Natural killer cell (primary cell): ENCODE data around the gene PTP4A2. TPM values are rescaled to one million over a fixed set of nuclear protein-coding genes. Genes with fewer than 3 reads are reported as not detected.
A peak's percentile ranks its signal among the peaks of the same experiment; 100 is the strongest.

ENCODE experiments used
- ATAC-seq, 3 donors: fragments of 150-1000 bp in 2 of 3; fragments of 200-7000 bp in 1 of 3; cut with Tn5 transposase; 1 replicate in 1 of 3; 2 replicates in 2 of 3; pipeline ENCODE4 v1.10.0; 2021; ENCODE audit warnings: mild to moderate bottlenecking in 2 of 3, moderate library complexity in 2 of 3
- DNase-seq, 2 donors: peaks; one replicate each; pipeline versions ENCODE4 v3.0.0 to v3.0.0-alpha.2; 2013 to 2021; ENCODE audit warnings: mixed read lengths in 1 of 2
- H3K27ac ChIP-seq: one replicate; pipeline ENCODE4 v1.5.1; 2013; ENCODE audit warnings: mild to moderate bottlenecking, low read length
- H3K27me3 ChIP-seq: one replicate; pipeline ENCODE4 v1.6.1; 2013; ENCODE audit warnings: low read length; ENCODE audit not compliant: control insufficient read depth, insufficient read depth
- H3K36me3 ChIP-seq: one replicate; pipeline ENCODE4 v1.6.1; 2013; ENCODE audit warnings: low read length; ENCODE audit not compliant: control insufficient read depth, insufficient read depth
- H3K4me1 ChIP-seq: one replicate; pipeline ENCODE4 v1.6.1; 2013; ENCODE audit warnings: low read length; ENCODE audit not compliant: control insufficient read depth, insufficient read depth
- H3K4me3 ChIP-seq: one replicate; pipeline ENCODE4 v1.5.1; 2013; ENCODE audit warnings: low read length
- H3K9me3 ChIP-seq: one replicate; pipeline ENCODE4 v1.6.1; 2013; ENCODE audit warnings: low read length; ENCODE audit not compliant: control insufficient read depth, insufficient read depth
- H3K27ac Mint-ChIP-seq, 2 donors: one replicate each; pipeline ENCODE4 v1.8.0; 2022; ENCODE audit warnings: mild to moderate bottlenecking in 2 of 2, mixed read lengths in 2 of 2, moderate library complexity in 1 of 2
- H3K27me3 Mint-ChIP-seq, 2 donors: one replicate each; pipeline ENCODE4 v1.8.0; 2022; ENCODE audit warnings: low read depth in 2 of 2, mixed read lengths in 2 of 2
- H3K36me3 Mint-ChIP-seq: one replicate; pipeline ENCODE4 v1.8.0; 2022; ENCODE audit warnings: mixed read lengths
- H3K4me1 Mint-ChIP-seq, 2 donors: one replicate each; pipeline ENCODE4 v1.8.0; 2022; ENCODE audit warnings: mixed read lengths in 2 of 2
- H3K4me3 Mint-ChIP-seq: one replicate; pipeline ENCODE4 v1.8.0; 2022; ENCODE audit warnings: mild to moderate bottlenecking, moderate library complexity, mixed read lengths
- H3K9me3 Mint-ChIP-seq, 2 donors: one replicate each; pipeline ENCODE4 v1.8.0; 2022; ENCODE audit warnings: mixed read lengths in 2 of 2
- WGBS: methylation state at CpG from one replicate; pipeline ENCODE4 v1.1.7; 2013; ENCODE audit warnings: missing lambda C conversion rate; ENCODE audit not compliant: insufficient coverage; 5-methylcytosine and 5-hydroxymethylcytosine counted together
- intact Hi-C: fragments of 100-400 bp; cut with micrococcal nuclease; formaldehyde crosslinking; loops from one replicate; pipeline ENCODE4 v1.14.2; 2022
- total RNA-seq, 4 donors: library from RNA; stranded (reverse); fragments of 120-200 nt in 1 of 4; gene quantifications; one replicate each; pipeline versions ENCODE4 v1.2.3 to v1.2.4, GENCODE V29; 2013 to 2022
- TF ChIP-seq, protein P1 (sequence below): fragments of 200-600 bp; IDR thresholded peaks from one replicate; pipeline ENCODE4 v1.8.0; 2022; ENCODE audit warnings: antibody characterized with exemption

The PTP4A2 gene
- total RNA-seq, 3 donors from 2014 or later (not counting 1 experiment from before 2014, with no cell fraction given) = 435 to 527 (median 443) TPM

DNA sequence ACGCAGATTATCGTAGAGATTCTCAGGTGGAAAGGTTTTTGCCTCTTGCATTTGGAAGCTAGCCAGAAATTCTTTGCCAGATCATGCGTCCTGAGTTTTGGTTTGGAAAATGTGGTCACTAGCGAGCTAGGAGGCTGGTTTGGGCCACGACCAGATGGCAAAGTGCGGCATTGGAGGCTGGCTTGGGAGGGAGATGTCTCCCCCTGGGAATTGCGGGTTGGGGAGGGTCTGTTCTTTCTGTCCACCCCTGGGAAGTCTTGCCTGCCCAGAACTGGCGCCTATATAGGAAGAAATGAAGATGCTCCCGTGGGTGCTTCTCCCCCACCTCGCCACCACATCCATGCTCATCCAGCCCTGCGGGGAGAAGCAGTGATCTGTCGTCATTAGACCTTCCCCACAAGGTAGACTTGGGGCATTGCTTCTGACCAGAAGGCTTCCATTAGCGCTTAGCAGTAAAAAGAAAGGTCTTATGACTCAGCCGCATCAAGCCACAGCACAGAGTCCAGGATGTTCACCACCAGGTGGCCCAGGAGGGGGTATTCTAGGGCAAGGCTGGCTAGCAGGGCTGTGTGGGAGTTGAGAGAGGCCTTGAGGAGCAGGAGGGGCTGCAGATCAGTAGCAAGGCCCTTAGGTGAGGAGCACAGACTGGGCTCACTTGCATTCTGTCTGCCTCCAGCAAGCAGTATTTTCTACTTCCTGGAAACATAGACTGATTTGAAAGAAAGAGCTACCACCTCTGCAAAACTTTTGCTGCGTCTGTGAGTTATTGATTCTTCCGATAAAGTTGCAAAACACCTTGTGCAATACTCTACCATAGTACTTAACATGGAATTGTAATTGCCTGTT lies 1.5 kb upstream of the PTP4A2 start:
- Mint-ChIP-seq H3K4me1 (peaks cover 67 to 76% of the 10 kb centered on the region in 2 donors), H3K9me3 (no peaks in the 10 kb centered on the region), H3K27me3 (no peaks in the 10 kb centered on the region), H3K36me3 (no peaks in the 10 kb centered on the region), H3K4me3 (peak overlapping the region; percentile 89), H3K27ac (peak overlapping the region; percentile 90 to 99)
- Histone ChIP-seq H3K4me3 (no peak overlapping the region), H3K9me3 (no peaks in the 10 kb centered on the region), H3K27ac (peak overlapping the region; percentile 64), H3K27me3 (no peaks in the 10 kb centered on the region), H3K4me1 (peaks cover 74% of the 10 kb centered on the region), H3K36me3 (no peaks in the 10 kb centered on the region)
- 45% methylated on average over 16 of the region's 16 CpGs for WGBS
- TF ChIP-seq, protein P1, sequence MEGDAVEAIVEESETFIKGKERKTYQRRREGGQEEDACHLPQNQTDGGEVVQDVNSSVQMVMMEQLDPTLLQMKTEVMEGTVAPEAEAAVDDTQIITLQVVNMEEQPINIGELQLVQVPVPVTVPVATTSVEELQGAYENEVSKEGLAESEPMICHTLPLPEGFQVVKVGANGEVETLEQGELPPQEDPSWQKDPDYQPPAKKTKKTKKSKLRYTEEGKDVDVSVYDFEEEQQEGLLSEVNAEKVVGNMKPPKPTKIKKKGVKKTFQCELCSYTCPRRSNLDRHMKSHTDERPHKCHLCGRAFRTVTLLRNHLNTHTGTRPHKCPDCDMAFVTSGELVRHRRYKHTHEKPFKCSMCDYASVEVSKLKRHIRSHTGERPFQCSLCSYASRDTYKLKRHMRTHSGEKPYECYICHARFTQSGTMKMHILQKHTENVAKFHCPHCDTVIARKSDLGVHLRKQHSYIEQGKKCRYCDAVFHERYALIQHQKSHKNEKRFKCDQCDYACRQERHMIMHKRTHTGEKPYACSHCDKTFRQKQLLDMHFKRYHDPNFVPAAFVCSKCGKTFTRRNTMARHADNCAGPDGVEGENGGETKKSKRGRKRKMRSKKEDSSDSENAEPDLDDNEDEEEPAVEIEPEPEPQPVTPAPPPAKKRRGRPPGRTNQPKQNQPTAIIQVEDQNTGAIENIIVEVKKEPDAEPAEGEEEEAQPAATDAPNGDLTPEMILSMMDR = peak; percentile 41
- peak; percentile 65 to 89 for DNase-seq
- peak; percentile 29 to 40 (median 29) for ATAC-seq
- intact Hi-C loops = loop anchor here (1.0 to 5.0 kb wide), 5 partner anchors 25 to 112 kb away; no protein-coding TSS in a partner anchor

DNA sequence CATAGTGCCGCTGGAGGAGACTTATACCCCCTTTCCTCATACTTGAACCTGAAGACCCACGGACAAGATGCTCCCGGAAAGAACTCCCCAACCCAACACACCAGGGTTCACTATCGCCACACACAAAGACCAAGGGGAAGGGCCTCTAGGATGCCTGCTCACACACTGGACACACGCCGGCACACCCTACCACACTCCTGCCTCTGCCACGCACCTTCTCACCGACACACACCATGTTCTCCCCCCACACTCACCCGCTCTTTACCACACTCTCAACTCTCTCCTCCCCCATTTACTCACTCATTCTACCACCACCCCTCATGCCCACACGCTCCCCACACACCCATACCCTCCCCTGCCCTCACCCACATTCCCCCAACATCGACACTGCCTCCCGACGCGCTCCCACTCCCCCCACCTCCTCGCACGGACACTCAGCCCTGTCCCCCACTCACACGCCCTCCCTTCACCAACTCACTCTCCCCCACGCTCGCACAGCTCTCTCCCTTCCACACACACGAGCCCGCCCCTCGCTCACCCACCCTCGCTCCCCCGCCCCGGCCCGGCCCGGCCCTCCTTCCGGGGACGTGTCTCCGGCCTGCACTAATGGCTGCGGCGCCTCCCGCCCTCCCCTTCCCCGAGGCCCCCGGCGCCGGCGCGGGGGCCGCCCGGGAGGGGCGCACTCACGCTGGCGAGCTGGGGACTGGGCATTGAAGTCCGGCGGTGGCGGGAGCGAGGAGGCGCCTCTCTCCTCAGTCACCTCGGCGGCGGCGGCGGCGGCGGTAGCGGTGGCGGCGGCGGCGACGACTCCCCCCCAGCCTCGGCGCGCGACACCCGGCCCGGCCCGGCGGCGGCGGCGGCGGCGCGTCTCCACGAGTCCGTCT lies 626 bp downstream of the PTP4A2 start:
- DNase-seq (peak; percentile 72 to 85), ATAC-seq (peak; percentile 58 to 83 (median 72))
- TF ChIP-seq, protein P1 = no peak
- H3K4me3 Mint-ChIP-seq = peak overlapping the region; percentile 100
- Histone ChIP-seq H3K4me3 (peak overlapping the region; percentile 83), H3K27me3 (no peaks in the 10 kb centered on the region), H3K36me3 (no peaks in the 10 kb centered on the region), H3K4me1 (peaks cover 72% of the 10 kb centered on the region), H3K9me3 (no peaks in the 10 kb centered on the region), H3K27ac (peak overlapping the region; percentile 78)
- H3K36me3 Mint-ChIP-seq = no peaks in the 10 kb centered on the region
- under 1% methylated on average over 78 of the region's 78 CpGs for WGBS
- no peaks in the 10 kb centered on the region for H3K9me3 Mint-ChIP-seq
- H3K27ac Mint-ChIP-seq = peak overlapping the region; percentile 84 to 99
- H3K27me3 Mint-ChIP-seq = no peaks in the 10 kb centered on the region
- H3K4me1 Mint-ChIP-seq = peaks cover 75 to 78% of the 10 kb centered on the region in 2 donors
- intact Hi-C loops = loop anchor here (2.0 to 5.0 kb wide), 2 partner anchors 47 to 50 kb away; no protein-coding TSS in a partner anchor

DNA sequence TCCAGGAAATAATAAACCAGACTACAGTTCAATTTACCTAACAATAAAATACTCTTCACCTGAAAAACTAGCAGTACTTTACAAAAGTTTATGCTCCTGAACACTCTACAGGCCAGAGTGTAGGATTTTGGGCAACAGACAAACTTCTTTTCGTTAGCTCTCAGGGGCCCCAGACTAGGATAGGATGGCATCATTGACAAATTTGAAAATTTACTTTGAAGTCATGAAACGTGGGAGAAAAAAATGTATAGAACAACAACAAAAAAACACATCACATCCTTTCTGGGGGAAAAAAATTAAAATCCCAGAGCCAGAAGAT lies 1.2 kb downstream of the PTP4A2 start:
- Mint-ChIP-seq H3K9me3 (no peaks in the 10 kb centered on the region), H3K27me3 (no peaks in the 10 kb centered on the region), H3K27ac (peak overlapping the region; percentile 84 to 99), H3K4me1 (peaks cover 77 to 79% of the 10 kb centered on the region in 2 donors), H3K4me3 (peak overlapping the region; percentile 100), H3K36me3 (no peaks in the 10 kb centered on the region)
- no peaks in the 10 kb centered on the region for H3K9me3 ChIP-seq
- DNase-seq (no peak), ATAC-seq (no peak)
- intact Hi-C loops = loop anchor here (5.0 kb wide), 1 partner anchor 50 kb away; no protein-coding TSS in a partner anchor
- H3K4me3 ChIP-seq = peak overlapping the region; percentile 83
- TF ChIP-seq, protein P1 = no peak
- WGBS = 14% methylated on average over 1 of the region's 2 CpGs
- H3K27ac ChIP-seq = peak overlapping the region; percentile 78
- peaks cover 67% of the 10 kb centered on the region for H3K4me1 ChIP-seq
- no peaks in the 10 kb centered on the region for H3K36me3 ChIP-seq
- no peaks in the 10 kb centered on the region for H3K27me3 ChIP-seq
